Astrocyte of the spinal cord (primary cell): Measurements from ENCODE around the gene RIPK1.
A peak's percentile ranks its signal among the peaks of the same experiment; 100 is the strongest.

Experiments
- DNase-seq: peaks from one replicate; pipeline ENCODE4 v3.0.0; 2011; ENCODE audit warnings: low read depth, low spot score
- H3K4me3 ChIP-seq: 2 replicates; pipeline ENCODE4 v1.5.1; 2011; ENCODE audit warnings: low read depth, mild to moderate bottlenecking, low read length, moderate library complexity
- in situ Hi-C: cut with HindIII; loops from 2 replicates; pipeline ENCODE4 v1.10.0; 2017; ENCODE audit warnings: low sequenced_read_pairs
- TF ChIP-seq, protein P1 (sequence below): IDR thresholded peaks from 2 replicates; pipeline ENCODE4 v1.5.1; 2012; ENCODE audit warnings: low read depth, mild to moderate bottlenecking, low read length, inconsistent platforms

The RIPK1 gene

GRCh38 chr6:3108746-3109414 is 40.6 kb downstream of the RIPK1 start:
- no peak overlapping the region for H3K4me3 ChIP-seq
- no peak for DNase-seq
- TF ChIP-seq, protein P1, sequence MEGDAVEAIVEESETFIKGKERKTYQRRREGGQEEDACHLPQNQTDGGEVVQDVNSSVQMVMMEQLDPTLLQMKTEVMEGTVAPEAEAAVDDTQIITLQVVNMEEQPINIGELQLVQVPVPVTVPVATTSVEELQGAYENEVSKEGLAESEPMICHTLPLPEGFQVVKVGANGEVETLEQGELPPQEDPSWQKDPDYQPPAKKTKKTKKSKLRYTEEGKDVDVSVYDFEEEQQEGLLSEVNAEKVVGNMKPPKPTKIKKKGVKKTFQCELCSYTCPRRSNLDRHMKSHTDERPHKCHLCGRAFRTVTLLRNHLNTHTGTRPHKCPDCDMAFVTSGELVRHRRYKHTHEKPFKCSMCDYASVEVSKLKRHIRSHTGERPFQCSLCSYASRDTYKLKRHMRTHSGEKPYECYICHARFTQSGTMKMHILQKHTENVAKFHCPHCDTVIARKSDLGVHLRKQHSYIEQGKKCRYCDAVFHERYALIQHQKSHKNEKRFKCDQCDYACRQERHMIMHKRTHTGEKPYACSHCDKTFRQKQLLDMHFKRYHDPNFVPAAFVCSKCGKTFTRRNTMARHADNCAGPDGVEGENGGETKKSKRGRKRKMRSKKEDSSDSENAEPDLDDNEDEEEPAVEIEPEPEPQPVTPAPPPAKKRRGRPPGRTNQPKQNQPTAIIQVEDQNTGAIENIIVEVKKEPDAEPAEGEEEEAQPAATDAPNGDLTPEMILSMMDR, result no peak
- in situ Hi-C loops, result no loop called here

- TF ChIP-seq, protein P1, result no peak
- DNase-seq, result no peak
- no peak overlapping the region for H3K4me3 ChIP-seq
- in situ Hi-C loops, result no loop called here
Observed at GRCh38 chr6:3109761-3110160, 41.5 kb downstream of the RIPK1 start.

GRCh38 chr6:3114377-3114776 is 46.1 kb downstream of the RIPK1 start:
- in situ Hi-C loops, result no loop called here
- TF ChIP-seq, protein P1, result no peak

GRCh38 chr6:3117912-3118352 is 49.6 kb downstream of the RIPK1 start:
- DNase-seq, result no peak
- in situ Hi-C loops, result no loop called here
- TF ChIP-seq, protein P1, result no peak
- peak overlapping the region; percentile 75 for H3K4me3 ChIP-seq

More at GRCh38 chr6:3114377-3114776, 46.1 kb downstream of the RIPK1 start:
- H3K4me3 ChIP-seq, result no peak overlapping the region
- DNase-seq, result no peak

GRCh38 chr6:3118353-3119039 is 50.2 kb downstream of the RIPK1 start, which contains the start of gene BPHL:
TSS of gene BPHL (plus strand) at chr6:3118711. CDS start at chr6:3118741, 30 bp downstream.
- peak; percentile 92 for DNase-seq
- in situ Hi-C loops, result no loop called here
- TF ChIP-seq, protein P1, result no peak
- peak within 1 kb of the TSS; percentile 75 for H3K4me3 ChIP-seq

GRCh38 chr6:3119040-3119723 is 50.9 kb downstream of the RIPK1 start:
- peak overlapping the region; percentile 75 for H3K4me3 ChIP-seq
- in situ Hi-C loops, result no loop called here
- DNase-seq, result peak; percentile 48
- TF ChIP-seq, protein P1, result no peak
